Epithelial cell of esophagus (primary cell): ENCODE data around the gene TRIO.
"Not testable (repeated sequence)": the region's sequence is repeated elsewhere in the genome, so short reads cannot be mapped to it uniquely, and the experiment has no call there.

Experiments used
- DNase-seq: peaks from one replicate; pipeline ENCODE4 v3.0.0; 2010; ENCODE audit warnings: low read depth
- H3K4me3 ChIP-seq: 2 replicates; pipeline ENCODE4 v1.5.1; 2011; ENCODE audit warnings: mild to moderate bottlenecking, low read length, control low read depth
- TF ChIP-seq, protein P1 (sequence below): IDR thresholded peaks from 2 replicates; pipeline ENCODE4 v1.5.1; 2011; ENCODE audit warnings: low read depth, mild to moderate bottlenecking, low read length, control low read depth, inconsistent platforms; ENCODE audit not compliant: insufficient read depth; ENCODE audit errors: missing control alignments

Gene TRIO

DNA sequence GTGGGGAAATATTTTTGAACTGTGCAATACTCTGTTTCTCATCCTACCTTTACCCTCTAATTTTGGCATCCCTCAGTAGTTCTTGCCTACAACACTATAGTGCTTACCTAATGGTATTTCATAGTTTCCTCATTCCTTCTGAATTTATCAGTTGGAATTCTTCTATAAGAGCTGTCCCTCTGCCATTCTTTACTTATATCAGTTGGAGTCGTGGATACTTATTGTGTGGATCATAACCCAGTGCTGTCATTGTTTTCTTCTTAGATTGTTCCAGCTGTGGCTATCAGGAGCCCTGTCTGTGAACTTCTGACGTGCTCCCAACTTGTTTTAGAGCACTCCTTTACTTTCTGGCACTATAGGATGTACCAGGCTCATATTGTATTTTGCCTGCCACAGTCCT is 292.3 kb downstream of the TRIO start:
- H3K4me3 ChIP-seq: no peak overlapping the region
- TF ChIP-seq, protein P1, sequence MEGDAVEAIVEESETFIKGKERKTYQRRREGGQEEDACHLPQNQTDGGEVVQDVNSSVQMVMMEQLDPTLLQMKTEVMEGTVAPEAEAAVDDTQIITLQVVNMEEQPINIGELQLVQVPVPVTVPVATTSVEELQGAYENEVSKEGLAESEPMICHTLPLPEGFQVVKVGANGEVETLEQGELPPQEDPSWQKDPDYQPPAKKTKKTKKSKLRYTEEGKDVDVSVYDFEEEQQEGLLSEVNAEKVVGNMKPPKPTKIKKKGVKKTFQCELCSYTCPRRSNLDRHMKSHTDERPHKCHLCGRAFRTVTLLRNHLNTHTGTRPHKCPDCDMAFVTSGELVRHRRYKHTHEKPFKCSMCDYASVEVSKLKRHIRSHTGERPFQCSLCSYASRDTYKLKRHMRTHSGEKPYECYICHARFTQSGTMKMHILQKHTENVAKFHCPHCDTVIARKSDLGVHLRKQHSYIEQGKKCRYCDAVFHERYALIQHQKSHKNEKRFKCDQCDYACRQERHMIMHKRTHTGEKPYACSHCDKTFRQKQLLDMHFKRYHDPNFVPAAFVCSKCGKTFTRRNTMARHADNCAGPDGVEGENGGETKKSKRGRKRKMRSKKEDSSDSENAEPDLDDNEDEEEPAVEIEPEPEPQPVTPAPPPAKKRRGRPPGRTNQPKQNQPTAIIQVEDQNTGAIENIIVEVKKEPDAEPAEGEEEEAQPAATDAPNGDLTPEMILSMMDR: no peak
- DNase-seq: peak; percentile 59

DNA sequence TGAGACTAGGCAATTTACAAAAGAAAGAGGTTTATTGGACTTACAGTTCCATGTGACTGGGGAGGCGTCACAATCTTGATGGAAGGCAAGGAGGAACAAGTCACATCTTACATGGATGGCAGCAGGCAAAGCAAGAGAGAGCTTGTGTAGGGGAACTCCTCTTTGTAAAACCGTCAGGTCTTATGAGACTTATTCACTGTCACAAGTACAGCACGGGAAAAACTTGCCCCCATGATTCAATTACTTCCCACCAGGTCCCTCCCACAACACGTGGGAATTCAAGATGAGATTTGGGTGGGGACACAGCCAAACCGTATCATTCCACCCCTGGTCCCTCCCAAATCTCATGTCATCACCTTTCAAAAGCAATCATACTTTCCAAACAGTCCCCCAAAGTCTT is 293.0 kb downstream of the TRIO start:
- not testable (repeated sequence) for DNase-seq, H3K4me3 ChIP-seq

DNA sequence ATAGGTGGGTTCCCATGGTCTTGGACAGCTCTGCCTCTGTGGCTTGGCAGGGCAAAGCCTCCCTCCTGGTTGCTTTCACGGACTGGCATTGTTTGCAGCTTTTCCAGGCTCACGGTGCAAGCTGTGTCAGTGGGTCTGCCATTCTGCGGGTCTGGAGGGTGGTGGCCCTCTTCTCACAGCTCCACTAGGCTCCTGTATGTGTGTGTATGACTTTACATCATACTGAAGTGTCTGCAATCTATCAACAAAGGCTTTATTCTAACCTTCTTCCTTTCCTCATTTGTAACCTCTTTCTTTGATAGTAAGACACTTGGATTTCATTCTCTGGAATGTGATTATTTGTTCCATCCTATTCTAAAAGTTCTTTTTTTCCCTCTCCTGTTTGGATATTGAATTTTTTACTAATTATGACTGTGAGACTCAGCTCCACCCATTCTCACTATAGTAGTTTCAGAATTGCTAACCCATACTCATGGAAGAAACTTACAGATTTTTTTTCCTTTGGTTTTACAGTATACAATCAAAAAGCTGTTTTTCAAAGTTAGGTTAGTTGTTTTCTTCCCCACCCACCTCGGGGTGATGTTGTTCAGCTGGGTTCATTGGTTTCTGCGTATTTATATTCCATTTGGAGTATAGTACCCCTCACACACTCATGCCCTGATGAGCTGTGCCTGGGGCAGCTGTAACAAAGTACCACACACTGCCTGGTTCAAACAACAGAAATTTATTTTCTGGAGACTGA is 293.8 kb downstream of the TRIO start:
- TF ChIP-seq, protein P1: no peak
- no peak for DNase-seq

GRCh38 chr5:14438195-14438606 is 295.1 kb downstream of the TRIO start:
- no peak for DNase-seq
- H3K4me3 ChIP-seq: no peak overlapping the region
- TF ChIP-seq, protein P1: no peak

More for the DNA sequence above, 293.8 kb downstream of the TRIO start:
- no peak overlapping the region for H3K4me3 ChIP-seq

- TF ChIP-seq, protein P1: no peak
- DNase-seq: no peak
- no peak overlapping the region for H3K4me3 ChIP-seq
Measured at GRCh38 chr5:14439087-14439871, 296.1 kb downstream of the TRIO start.

GRCh38 chr5:14440223-14440581 is 297.1 kb downstream of the TRIO start:
- H3K4me3 ChIP-seq: peak overlapping the region; percentile 52
- DNase-seq: no peak
- TF ChIP-seq, protein P1: no peak

GRCh38 chr5:14440582-14441431 is 297.7 kb downstream of the TRIO start:
- H3K4me3 ChIP-seq: peak overlapping the region; percentile 52
- TF ChIP-seq, protein P1: no peak
- DNase-seq: peak; percentile 65
